ENCODE results near the gene TMEM74B.

DNA sequence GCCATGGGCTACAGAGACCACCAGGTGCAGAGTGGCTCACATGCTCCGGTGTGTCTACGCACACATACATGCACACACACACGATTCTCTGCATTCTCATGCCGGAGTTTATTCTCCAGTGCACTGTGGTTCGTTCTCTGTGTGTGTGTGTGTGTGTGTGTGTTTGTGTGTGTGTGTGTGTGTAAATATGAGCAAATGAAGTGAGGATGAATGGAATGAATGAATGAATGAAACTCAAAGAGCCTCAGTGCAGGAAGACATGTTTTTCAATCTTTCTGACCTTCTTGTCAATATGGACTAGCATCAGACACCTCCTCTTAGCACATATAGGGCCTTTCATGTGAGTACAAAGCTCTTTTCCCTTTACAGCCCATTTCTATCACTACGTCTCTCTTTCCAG is 1.6 kb downstream of the TMEM74B start:
- TF ChIP-seq CTCF (IDR thresholded peaks at IDR 0.05), result no peak
- no peak for TF ChIP-seq POLR2A (IDR thresholded peaks at IDR 0.05)

All from lower leg skin (tissue), 3 donors.